Activated CD4-positive, alpha-beta T cell treated with anti-CD3 and anti-CD28 coated beads, Interleukin-2, amount 50 U/mL, for 24 hours (primary cell): ENCODE measurements around the gene PHF1.
A peak's percentile ranks its signal among the peaks of the same experiment; 100 is the strongest.

Source experiments
- DNase-seq, 2 donors: peaks; one replicate each; pipeline ENCODE4 v3.0.0-alpha.2; 2020; ENCODE audit warnings: low read depth in 1 of 2, low spot score in 1 of 2

Gene PHF1

DNA sequence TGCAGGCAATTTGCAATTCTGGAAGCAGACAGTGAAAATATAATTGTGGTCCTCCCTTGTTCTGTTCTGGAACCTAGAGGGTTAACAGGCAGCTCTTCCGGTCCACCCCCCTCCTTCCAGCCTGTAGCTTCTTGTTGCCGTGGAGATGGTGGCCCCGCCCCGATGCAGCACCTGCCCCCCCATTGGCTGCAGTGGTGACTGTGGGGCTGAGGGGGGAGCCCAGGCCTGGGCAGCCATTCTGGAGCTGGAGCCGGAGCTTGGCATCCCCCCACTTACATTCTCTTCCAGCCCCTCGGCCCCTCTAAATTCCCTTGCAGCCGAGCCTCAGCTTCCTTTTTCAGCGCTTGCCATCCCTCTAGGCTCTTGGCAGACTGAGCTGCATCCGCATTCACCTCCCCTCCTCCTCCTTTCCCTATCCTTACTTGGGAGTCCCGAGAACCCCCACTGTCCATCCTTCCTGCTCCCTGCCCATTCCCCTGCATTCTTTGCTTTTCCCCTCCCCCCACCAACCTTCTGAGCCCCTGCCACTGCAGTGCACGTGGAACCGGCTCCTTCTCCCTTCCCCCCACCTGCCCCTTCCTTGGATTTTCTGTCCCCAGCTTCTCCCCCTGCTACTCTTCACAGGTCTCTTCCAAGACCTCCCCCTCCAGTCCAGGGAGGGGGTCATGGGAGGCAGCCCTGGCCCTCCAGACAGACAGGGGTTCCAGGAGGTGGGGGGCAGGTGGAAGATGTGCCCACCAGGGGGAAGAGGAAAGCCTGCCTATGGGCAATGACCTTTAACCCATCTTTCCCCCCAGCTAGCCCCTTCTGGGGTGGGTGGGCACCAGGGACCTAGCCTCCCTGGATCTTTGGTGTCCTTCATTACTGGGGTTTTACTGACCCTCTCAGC, 20.4 kb downstream of the PHF1 start:
- DNase-seq: peak; percentile 46 to 71

DNA sequence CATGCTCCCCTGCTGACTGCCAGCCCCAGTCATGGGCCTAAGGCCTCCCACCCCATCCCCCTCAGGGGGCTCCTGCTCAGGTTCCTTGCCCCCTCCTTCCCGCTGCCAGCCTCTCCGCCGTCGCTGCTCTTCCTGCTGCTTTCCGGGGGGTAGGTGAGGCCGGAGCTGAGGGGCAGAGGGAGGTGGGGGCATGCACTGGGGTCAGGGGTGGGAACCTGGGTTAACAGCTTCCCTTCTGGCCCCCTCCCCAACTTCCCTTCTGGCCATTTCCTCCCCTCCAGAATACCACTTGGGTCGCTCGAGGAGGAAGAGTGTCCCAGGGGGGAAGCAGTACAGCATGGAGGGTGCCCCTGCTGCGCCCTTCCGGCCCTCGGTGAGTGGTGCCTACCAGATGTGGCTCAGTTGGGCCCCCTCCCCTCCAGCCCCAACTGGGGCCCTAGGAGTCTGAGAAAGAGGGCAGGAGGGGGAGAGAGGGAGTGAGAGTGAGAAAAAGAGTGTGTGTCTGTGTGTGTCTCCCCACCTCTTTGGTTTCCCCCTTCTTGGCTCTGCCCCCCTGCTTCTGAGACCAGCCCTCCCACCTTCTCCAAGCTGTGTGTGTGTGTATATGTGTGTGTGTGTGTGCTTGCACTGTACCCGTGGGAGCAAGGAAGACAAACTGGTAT, 21.2 kb downstream of the PHF1 start:
- DNase-seq: no peak

DNA sequence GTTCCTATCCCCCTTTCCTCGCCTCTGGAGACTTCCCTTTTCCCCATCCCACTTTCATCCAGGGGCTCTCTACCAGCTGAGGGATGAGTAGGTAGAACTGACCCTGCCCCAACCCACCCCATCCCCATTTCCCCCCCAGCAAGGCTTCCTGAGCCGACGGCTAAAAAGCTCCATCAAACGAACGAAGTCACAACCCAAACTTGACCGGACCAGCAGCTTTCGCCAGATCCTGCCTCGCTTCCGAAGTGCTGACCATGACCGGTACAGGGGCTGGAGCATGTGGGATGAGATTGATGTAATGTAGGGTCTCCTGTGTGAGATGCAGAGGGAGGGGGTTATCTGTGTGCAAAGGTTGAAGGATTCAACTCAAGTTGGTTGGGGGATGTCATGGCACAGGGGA, 21.7 kb downstream of the PHF1 start:
- DNase-seq: no peak

DNA sequence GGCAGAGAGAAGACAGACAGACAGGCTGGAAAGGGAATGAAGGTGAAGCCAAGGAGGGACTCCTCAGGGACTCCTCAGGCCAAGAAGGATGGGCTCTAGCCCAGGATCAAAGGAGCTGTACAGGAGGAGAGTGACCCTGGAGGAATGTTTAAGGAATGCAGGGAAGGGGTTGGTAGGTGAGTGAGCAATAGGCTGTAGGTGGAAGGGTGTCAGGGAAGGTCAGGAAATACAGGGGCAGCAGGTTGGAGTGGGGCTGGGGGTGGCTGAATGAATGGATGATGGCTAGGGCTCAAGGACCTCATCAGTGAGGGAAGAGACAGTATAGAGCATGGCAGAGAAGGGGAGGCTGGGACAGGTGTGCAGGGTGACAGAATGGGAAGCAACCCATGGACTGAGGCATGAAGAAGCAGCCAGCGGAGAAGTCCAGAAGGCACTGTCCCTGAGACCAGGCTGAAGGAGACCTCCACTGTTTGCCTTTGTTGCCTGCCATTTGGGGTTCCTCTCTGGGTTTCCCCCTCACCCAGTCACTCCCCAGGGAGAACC, 22.3 kb downstream of the PHF1 start:
- no peak for DNase-seq

DNA sequence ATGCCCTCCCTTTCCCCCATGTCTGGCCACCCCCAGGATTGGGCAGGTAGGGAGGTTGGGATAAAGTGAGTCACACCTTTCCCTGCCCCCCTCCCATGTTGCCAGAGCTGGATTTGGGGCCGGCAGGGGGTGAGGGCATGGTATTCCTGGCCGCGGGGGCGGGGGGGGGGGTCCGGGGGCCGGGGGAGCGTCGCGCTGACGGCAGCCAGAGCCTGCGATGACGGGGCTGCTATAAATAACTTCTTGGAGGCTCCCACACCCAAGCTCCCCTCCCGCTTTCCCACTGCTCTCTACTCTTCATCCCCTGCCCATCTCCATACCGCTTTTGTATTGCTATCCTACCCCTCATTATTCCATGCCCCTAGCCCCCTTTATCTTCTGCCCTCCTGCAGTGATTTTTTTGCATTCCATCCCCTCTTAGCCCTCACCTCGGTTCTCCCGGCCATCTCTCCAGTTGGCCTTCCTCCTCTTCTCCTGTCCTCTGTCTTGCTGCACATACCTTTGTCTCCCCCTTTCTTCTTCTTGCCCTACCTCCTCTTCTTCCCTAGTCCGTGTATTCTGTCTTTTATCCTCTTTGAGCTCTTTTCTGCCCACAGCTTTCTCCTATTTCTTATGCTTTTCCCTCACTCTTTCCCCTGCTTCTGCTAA, 22.9 kb downstream of the PHF1 start:
- DNase-seq: no peak

DNA sequence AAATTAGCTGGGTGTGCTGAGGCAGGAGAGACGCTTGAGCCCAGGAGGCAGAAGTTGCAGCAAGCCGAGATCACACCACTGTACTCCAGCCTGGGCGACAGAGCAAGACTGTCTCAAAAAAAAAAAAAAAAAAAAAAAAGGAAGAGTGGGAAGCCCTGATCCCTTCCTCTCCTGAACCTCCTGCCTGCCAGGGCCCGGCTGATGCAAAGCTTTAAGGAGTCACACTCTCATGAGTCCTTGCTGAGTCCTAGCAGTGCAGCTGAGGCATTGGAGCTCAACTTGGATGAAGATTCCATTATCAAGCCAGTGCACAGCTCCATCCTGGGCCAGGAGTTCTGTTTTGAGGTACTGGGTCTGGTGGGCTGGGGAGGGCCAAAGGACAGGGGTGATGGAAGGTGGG, 24.1 kb downstream of the PHF1 start:
- DNase-seq: no peak

DNA sequence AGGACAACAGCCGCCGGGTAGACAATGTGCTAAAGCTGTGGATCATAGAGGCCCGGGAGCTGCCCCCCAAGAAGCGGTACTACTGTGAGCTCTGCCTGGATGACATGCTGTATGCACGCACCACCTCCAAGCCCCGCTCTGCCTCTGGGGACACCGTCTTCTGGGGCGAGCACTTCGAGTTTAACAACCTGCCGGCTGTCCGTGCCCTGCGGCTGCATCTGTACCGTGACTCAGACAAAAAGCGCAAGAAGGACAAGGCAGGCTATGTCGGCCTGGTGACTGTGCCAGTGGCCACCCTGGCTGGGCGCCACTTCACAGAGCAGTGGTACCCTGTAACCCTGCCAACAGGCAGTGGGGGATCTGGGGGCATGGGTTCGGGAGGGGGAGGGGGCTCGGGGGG, 26.9 kb downstream of the PHF1 start:
- no peak for DNase-seq

DNA sequence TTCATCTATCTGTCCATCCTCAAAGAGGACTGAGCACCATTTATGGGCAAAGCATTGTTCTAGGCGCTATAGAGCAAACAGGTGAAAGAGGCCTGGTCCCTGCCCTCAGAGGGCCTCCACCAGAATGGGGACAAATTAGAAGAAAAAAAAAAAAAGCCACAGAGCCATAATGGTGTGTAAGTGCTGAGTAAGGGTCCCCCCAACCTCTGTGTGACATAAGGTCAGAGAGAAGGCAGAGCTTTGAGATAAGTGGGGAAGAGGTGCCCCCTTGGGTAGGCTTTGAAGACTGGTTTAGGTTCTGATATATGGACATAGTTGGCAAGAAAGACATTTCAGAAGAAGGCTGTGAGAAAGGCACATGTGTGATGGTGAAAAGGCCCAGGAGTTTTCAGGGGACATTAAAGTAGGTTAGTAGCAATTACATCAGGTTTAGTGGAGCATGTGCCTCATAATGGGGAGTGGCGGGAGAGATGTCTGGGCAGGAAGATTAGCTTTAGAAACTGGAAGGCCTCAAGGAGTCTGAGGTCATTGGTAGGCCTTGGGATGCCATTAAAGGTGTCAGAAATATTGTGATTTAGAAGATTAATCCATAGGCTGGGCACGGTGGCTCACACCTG, 28.3 kb downstream of the PHF1 start:
- no peak for DNase-seq

DNA sequence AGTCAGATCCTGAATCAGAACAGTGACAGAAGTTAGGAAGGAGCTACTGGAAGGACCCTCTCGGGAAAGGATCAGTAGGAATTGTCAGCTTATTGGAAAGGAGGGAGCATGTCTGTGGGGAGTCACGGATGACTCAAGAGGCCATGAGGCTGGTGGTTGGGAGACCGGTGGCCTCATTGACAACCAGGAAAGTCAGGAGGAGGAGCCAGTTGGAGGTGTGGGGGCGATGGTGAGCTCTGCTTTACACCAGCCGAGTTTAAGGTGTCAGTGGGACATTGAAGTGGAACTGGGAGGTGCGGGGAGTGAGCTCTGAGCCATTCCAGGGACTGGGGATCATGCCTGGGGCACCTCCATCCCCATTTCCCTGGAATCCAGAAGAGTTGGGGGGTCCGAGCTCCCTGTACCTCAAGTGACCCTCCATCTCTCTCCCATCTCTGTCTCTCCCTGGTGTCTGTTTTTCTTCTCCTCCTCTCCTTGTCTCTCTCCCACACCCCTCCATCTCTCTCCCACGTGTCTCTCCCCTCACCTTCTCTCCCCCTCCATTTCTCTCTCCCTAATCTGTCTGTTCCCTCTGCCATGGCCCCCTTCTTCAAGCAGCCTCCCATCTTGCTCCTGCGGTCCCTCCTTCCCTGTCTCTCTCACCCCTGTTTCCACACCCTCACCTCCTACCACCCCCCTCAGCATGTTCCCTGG, 29.3 kb downstream of the PHF1 start:
- DNase-seq: no peak

DNA sequence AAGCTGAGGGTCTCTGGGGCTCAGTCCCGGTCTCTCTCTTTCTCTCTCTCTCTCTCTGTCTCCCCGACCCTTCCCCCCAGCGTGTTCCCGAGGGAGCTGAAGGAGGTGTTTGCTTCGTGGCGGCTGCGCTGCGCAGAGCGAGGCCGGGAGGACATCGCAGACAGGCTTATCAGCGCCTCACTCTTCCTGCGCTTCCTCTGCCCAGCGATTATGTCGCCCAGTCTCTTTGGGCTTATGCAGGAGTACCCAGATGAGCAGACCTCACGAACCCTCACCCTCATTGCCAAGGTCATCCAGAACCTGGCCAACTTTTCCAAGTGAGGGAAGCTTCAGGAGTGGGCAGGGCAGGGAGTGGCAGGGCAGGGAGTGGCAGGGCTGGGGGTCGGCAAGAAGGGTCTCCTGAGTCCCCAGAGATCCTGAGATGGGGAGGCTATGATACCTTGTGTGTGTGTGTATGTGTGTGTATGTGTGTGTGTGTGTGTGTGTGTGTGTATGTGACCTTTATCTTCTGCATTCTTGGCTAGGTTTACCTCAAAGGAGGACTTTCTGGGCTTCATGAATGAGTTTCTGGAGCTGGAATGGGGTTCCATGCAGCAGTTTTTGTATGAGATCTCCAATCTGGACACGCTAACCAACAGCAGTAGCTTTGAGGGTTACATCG, 30.0 kb downstream of the PHF1 start:
- no peak for DNase-seq

DNA sequence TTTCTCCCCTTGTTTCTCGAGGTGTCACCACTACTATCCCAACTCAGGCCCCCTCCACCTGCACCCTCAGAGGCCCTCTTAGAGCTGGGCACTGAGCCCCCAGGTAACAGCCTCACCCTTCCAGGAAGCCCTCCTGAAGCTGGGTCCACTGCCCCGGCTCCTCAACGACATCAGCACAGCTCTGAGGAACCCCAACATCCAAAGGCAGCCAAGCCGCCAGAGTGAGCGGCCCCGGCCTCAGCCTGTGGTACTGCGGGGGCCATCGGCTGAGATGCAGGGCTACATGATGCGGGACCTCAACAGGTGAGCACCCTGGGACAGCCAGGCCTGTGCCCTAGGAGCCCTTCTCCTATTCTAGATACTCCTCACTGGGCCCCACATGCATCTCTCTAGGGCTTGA, 30.6 kb downstream of the PHF1 start:
- DNase-seq: no peak

DNA sequence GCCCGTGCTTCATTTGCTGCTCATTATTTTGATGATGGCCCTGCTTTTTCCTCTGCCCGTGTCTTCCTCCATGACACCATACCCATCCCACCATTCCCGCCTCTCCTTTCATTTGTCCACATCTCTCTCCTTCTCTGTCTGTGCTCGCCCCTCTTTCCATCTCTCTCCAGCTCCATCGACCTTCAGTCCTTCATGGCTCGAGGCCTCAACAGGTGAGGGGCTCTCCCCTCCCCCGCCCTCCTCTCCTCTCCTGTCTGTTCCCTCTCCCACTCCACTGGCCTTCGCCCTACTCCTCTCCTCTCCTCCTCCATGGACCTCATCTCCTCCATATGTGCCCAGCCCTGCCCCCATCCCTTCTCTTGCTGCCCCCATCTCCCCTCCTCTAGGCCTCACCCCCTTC, 31.5 kb downstream of the PHF1 start:
- DNase-seq: no peak

DNA sequence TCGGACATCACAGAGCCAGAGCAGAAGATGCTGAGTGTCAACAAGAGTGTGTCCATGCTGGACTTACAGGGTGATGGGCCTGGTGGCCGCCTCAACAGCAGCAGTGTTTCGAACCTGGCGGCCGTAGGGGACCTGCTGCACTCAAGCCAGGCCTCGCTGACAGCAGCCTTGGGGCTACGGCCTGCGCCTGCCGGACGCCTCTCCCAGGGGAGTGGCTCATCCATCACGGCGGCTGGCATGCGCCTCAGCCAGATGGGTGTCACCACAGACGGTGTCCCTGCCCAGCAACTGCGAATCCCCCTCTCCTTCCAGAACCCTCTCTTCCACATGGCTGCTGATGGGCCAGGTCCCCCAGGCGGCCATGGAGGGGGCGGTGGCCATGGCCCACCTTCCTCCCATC, 32.2 kb downstream of the PHF1 start:
- DNase-seq: no peak

DNA sequence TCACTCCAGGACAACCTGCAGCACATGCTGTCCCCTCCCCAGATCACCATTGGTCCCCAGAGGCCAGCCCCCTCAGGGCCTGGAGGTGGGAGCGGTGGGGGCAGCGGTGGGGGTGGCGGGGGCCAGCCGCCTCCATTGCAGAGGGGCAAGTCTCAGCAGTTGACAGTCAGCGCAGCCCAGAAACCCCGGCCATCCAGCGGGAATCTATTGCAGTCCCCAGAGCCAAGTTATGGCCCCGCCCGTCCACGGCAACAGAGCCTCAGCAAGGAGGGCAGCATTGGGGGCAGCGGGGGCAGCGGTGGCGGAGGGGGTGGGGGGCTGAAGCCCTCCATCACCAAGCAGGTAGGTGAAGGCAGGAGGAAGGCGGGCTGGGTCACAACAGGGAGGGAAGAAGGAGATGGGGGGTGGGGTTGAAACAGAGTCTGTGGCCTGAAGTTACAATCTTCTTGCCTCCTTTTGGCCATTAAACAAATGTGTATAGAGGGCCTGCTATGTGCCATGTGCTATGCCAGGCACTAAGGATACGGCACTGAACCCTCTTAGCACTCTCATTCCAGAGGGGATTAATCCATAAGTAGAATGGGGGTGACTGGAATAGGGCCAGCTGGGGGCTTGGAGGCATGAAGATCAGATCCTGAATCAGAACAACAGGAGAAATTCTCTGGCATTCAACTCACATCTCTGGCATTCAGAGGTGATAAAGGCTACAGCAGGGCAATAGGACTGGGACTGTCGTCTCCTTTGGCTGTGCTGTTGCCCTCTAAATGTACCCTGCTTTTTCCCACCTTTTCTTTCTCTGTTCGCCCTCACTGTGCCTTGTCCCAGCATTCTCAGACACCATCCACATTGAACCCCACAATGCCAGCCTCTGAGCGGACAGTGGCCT, 33.0 kb downstream of the PHF1 start:
- DNase-seq: no peak

DNA sequence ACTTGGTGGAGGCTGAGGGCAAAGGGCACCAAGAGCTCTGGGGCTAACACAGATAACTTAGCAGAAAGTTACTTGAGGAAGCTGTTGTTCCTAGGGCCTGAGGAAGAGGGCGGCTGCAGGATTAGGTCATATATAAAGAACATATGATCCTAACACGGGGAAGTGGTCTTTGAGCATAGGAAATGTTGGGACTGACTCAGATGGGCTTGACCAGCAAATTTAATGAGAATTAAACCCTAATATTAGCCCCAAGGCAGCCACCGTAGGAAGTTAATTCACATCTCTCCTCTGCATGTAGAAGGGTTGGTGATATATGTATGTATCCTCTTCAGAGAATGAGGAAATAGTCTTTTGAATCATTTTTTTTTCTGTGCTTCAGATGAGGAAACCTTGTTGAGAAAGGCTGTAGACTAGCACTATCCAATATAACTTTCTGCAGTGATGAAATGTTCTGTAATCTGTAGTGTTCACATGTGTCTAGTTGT, 34.3 kb downstream of the PHF1 start:
- no peak for DNase-seq

DNA sequence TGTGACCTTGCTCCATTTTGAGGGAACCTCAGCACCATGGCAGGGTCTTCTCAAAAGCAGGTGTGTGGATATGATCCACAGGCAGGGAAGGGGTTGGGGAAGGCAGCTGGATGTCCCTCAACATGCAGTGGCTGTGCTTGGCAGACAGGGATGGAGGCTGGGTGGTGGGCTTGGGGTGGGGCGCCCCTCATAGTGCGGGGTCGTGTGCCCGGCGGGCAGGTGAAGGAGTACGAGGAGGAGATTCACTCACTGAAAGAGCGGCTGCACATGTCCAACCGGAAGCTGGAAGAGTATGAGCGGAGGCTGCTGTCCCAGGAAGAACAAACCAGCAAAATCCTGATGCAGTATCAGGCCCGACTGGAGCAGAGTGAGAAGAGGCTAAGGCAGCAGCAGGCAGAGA, 35.5 kb downstream of the PHF1 start:
- no peak for DNase-seq

DNA sequence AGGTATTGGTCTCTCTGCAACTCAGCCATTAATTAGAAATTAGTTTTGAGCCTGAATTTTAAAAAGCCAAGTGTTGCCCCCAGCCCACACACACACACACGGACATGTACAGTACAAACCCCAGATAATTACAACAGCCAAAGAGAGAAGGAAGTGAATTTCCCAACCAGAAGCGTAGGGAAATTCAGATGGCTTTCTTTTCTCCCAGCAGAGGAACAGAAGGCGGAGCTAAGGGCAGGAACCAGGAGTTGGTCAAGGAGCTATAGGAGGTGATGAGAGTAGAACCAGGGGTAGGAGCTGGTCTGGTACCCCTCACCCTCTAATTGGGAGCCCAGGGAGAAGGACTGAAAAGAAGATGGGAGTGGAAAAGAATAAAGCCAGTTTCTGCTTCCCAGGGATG, 39.6 kb downstream of the PHF1 start:
- DNase-seq: no peak

DNA sequence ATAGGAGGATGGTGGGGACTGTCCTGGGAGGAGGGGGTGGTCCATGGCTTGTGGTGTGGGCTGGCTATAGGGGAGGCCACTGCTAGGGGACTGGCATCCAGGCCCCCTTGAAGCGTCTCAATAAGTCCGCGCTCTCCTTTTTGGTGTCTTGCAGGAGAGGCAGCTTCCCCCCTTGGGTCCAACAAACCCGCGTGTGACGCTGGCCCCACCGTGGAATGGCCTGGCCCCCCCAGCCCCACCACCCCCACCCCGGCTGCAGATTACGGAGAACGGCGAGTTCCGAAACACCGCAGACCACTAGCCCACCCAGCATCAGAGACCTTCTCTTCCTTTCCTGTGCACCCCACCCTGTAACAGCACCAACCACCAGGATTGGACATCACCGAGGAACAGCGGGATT, 40.8 kb downstream of the PHF1 start:
- DNase-seq: no peak

DNA sequence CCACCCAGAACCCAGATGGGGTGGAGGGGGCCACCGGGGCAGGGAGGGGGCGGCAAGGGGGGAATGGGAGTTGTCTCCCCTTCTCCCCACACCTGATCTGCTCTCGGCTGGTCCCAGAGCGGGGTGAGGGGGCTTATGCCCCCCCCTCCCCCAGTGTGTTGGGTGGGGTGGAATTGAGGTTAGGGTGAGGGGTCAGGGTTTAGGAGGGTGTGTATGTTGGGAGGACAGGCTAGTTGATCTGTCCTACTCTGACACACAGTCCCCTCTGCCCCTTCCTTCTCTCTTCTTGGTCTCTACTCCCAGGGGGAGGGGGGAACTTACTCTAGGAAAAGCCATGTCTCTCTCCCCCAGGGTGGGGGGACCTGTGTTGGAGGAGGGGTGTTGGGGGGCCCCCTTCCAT, 41.7 kb downstream of the PHF1 start:
- DNase-seq: no peak
